Epithelial cell of esophagus (primary cell): ENCODE measurements around the gene AVPR2.

ENCODE experiments used
- DNase-seq: peaks from one replicate; pipeline ENCODE4 v3.0.0; 2010; ENCODE audit warnings: low read depth
- H3K4me3 ChIP-seq: 2 replicates; pipeline ENCODE4 v1.5.1; 2011; ENCODE audit warnings: mild to moderate bottlenecking, low read length, control low read depth
- CTCF ChIP-seq: IDR thresholded peaks from 2 replicates; pipeline ENCODE4 v1.5.1; 2011; ENCODE audit warnings: low read depth, mild to moderate bottlenecking, low read length, control low read depth, inconsistent platforms; ENCODE audit not compliant: insufficient read depth; ENCODE audit errors: missing control alignments

Gene AVPR2

GRCh38 chrX:153876112-153876491 lies 28.4 kb upstream of the AVPR2 start:
- no peak overlapping the region for H3K4me3 ChIP-seq
- no peak for TF ChIP-seq CTCF
- DNase-seq: no peak

GRCh38 chrX:153877571-153878261 lies 26.8 kb upstream of the AVPR2 start:
- no peak for TF ChIP-seq CTCF
- DNase-seq: no peak
- H3K4me3 ChIP-seq: no peak overlapping the region

- no peak overlapping the region for H3K4me3 ChIP-seq
- TF ChIP-seq CTCF: no peak
- DNase-seq: no peak
Observed at GRCh38 chrX:153878345-153878744, 26.1 kb upstream of the AVPR2 start.

GRCh38 chrX:153878969-153879653 lies 25.4 kb upstream of the AVPR2 start:
- no peak for TF ChIP-seq CTCF
- DNase-seq: no peak

GRCh38 chrX:153879741-153880439 lies 24.6 kb upstream of the AVPR2 start:
- no peak overlapping the region for H3K4me3 ChIP-seq
- no peak for DNase-seq
- TF ChIP-seq CTCF: no peak

More at GRCh38 chrX:153878969-153879653, 25.4 kb upstream of the AVPR2 start:
- no peak overlapping the region for H3K4me3 ChIP-seq

GRCh38 chrX:153880440-153880815 lies 24.0 kb upstream of the AVPR2 start:
- no peak overlapping the region for H3K4me3 ChIP-seq
- no peak for TF ChIP-seq CTCF
- no peak for DNase-seq
